ENCODE data around the gene CSNK2B. TPM values are rescaled to one million over a fixed set of nuclear protein-coding genes. Genes with fewer than 3 reads are reported as not detected.
A peak's percentile ranks its signal among the peaks of the same experiment; 100 is the strongest.

CSNK2B gene
- total and polyA plus RNA-seq, 9 of the 15 experiments (the other 6 are each of a cell fraction or from before 2014, with no cell fraction given) = 120 to 1,126 (median 529) TPM

DNA sequence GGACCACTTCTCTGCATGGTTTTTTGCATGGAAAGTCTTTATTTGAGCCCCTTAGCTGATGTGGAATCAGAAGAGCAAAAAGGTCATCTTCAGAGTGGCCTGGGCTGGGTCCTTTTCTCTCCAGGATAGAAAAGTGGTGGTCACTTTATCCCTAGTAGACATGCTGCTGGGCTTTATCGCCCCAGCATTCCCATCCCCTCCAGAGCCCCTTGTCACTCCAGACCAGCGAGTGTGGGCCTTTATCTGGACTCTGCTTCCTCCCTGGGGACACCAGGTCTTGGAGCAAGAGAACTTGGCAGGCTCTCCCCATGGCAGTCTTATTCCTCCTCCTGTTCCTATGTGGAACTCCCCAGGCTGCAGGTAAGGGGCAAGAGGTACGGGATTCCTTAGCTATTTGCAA, 40.7 kb downstream of the CSNK2B start, which contains the start of gene LY6G6F (continued):
- TF ChIP-seq, protein P1, sequence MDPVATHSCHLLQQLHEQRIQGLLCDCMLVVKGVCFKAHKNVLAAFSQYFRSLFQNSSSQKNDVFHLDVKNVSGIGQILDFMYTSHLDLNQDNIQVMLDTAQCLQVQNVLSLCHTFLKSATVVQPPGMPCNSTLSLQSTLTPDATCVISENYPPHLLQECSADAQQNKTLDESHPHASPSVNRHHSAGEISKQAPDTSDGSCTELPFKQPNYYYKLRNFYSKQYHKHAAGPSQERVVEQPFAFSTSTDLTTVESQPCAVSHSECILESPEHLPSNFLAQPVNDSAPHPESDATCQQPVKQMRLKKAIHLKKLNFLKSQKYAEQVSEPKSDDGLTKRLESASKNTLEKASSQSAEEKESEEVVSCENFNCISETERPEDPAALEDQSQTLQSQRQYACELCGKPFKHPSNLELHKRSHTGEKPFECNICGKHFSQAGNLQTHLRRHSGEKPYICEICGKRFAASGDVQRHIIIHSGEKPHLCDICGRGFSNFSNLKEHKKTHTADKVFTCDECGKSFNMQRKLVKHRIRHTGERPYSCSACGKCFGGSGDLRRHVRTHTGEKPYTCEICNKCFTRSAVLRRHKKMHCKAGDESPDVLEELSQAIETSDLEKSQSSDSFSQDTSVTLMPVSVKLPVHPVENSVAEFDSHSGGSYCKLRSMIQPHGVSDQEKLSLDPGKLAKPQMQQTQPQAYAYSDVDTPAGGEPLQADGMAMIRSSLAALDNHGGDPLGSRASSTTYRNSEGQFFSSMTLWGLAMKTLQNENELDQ (CRISPR knock-in tag; IDR thresholded peaks at IDR 0.05; ENCODE audit: borderline replicate concordance) = no peak
- TF ChIP-seq ZBTB7A (IDR thresholded peaks at IDR 0.05; ENCODE audit: borderline replicate concordance, control insufficient read depth, low read depth, low read length) (peak; percentile 53; the same call in 1 of the 2 replicates), NR4A1 (CRISPR knock-in tag; IDR thresholded peaks at IDR 0.05) (0 out of 2 replicates have a peak, but pooled peaks have one; percentile 14), NR4A1 (tag; IDR thresholded peaks at IDR 0.05) (0 out of 2 replicates have a peak, but pooled peaks have one; percentile 34)

DNA sequence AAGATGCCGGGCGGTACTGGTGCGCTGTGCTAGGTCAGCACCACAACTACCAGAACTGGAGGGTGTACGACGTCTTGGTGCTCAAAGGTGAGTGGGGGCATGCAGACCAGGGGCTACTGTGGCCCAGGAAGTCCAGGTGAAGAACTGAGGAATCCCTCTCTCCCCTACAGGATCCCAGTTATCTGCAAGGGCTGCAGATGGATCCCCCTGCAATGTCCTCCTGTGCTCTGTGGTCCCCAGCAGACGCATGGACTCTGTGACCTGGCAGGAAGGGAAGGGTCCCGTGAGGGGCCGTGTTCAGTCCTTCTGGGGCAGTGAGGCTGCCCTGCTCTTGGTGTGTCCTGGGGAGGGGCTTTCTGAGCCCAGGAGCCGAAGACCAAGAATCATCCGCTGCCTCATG, 41.8 kb downstream of the CSNK2B start:
- H3K4me1 ChIP-seq (replicated peaks in 1 of 2; ENCODE audit: control insufficient read depth in 2 of 2, insufficient read depth in 2 of 2, low read length in 2 of 2) = peaks cover 29 to 40% of the 10 kb centered on the region in 2 experiments
- H3K36me3 ChIP-seq (ENCODE audit: control insufficient read depth, insufficient read depth, low read length) = no peaks in the 10 kb centered on the region
- BruUV-seq (replicated peaks) = no TSS peak
- WGBS (ENCODE audit: insufficient coverage, low coverage, missing lambda C conversion rate) = 81% methylated on average over 10 of the region's 10 CpGs
- DNase-seq (ENCODE audit: extremely low read depth in 1 of 4, low spot score in 3 of 4) = no peak
- H3K9ac ChIP-seq (ENCODE audit: insufficient read depth in 1 of 2, low read depth in 2 of 2, low read length in 2 of 2) = peak overlapping the region in 1 of 2 experiments; percentile 23; a peak in 2 of 4 replicates
- H3K27me3 ChIP-seq (ENCODE audit: control insufficient read depth in 2 of 2, insufficient read depth in 2 of 2, low read length in 2 of 2) = no peaks in the 10 kb centered on the region
- no peak overlapping the region for H3K27ac ChIP-seq (ENCODE audit: extremely low read depth, low read depth, low read length)
- POLR2A ChIA-PET = interaction anchor here (1.1 to 12.4 kb wide), 5 partner anchors 8 to 56 kb away, joined by 3 to 223 read pairs (median 7); partner anchors contain the start of genes DDAH2, LY6G6C, LY6G6D and MPIG6B
- FAIRE-seq = no peak
- no peaks in the 10 kb centered on the region for H3K9me3 ChIP-seq (replicated peaks; ENCODE audit: control insufficient read depth, insufficient read depth, low read depth, low read length)
- intact Hi-C loops (cut with micrococcal nuclease) = no loop called here
- H2AFZ ChIP-seq (ENCODE audit: low read depth, low read length) = peak overlapping the region; percentile 91; the same call in 1 of the 2 replicates
- in situ Hi-C loops (cut with MboI) = no loop called here
- H3K4me2 ChIP-seq (ENCODE audit: insufficient read depth, low read length) = no peak overlapping the region
- H4K20me1 ChIP-seq (replicated peaks; ENCODE audit: control insufficient read depth, insufficient read depth, low read length) = no peaks in the 10 kb centered on the region
- H3K4me3 ChIP-seq = no peak overlapping the region
- CTCF ChIA-PET (ENCODE audit: low intra/inter-chr PET ratio) = no interaction called here
- no peak for ATAC-seq
- H3K9me1 ChIP-seq (ENCODE audit: control insufficient read depth, insufficient read depth, low read length) = no peaks in the 10 kb centered on the region
- peaks cover 8% of the 10 kb centered on the region for H3K79me2 ChIP-seq (ENCODE audit: control insufficient read depth, insufficient read depth, low read length)
- TF ChIP-seq HNRNPK (IDR thresholded peaks at IDR 0.05; ENCODE audit: low read depth, low read length, poor library complexity, severe bottlenecking) (no peak), BCL6 (CRISPR knock-in tag; IDR thresholded peaks at IDR 0.05) (no peak), FOXJ3 (CRISPR knock-in tag; IDR thresholded peaks at IDR 0.05) (no peak), NFE2 (IDR thresholded peaks at IDR 0.05; ENCODE audit: low read depth) (no peak), NFIX (CRISPR knock-in tag; IDR thresholded peaks at IDR 0.05; ENCODE audit: low read depth) (no peak), NONO (IDR thresholded peaks at IDR 0.05; ENCODE audit: low read depth in 2 of 2, low read length in 1 of 2) (no peak), EZH2 (IDR thresholded peaks at IDR 0.05; ENCODE audit: borderline replicate concordance, low read depth, low read length) (no peak), ZNF644 (tag; IDR thresholded peaks at IDR 0.05; ENCODE audit: low read depth) (no peak), ETV5 (CRISPR knock-in tag; IDR thresholded peaks at IDR 0.05; ENCODE audit: low read depth) (no peak), HMGN3 (IDR thresholded peaks at IDR 0.05; ENCODE audit: borderline replicate concordance, extremely low read depth, insufficient read length, low read depth, low read length) (no peak), MIER1 (IDR thresholded peaks at IDR 0.05; ENCODE audit: low read depth) (no peak), JUND (IDR thresholded peaks at IDR 0.05; ENCODE audit: borderline replicate concordance, low read depth, low read length) (no peak), JUND (tag; IDR thresholded peaks at IDR 0.05; ENCODE audit: borderline replicate concordance, low read depth, low read length) (no peak)
- TF ChIP-seq, protein P2, sequence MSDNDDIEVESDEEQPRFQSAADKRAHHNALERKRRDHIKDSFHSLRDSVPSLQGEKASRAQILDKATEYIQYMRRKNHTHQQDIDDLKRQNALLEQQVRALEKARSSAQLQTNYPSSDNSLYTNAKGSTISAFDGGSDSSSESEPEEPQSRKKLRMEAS (CRISPR knock-in tag; IDR thresholded peaks at IDR 0.05) = no peak
